NT2/D1 (cell line): Measurements from ENCODE around the gene VMP1.

Experiments
- YY1 ChIP-seq: IDR thresholded peaks from 2 replicates; pipeline ENCODE4 v1.6.1; 2011; ENCODE audit not compliant: insufficient read length, insufficient read depth
- ZNF274 ChIP-seq: IDR thresholded peaks from 2 replicates; pipeline ENCODE4 v1.6.1; 2011; ENCODE audit warnings: mild to moderate bottlenecking, low read depth, low read length

DNA sequence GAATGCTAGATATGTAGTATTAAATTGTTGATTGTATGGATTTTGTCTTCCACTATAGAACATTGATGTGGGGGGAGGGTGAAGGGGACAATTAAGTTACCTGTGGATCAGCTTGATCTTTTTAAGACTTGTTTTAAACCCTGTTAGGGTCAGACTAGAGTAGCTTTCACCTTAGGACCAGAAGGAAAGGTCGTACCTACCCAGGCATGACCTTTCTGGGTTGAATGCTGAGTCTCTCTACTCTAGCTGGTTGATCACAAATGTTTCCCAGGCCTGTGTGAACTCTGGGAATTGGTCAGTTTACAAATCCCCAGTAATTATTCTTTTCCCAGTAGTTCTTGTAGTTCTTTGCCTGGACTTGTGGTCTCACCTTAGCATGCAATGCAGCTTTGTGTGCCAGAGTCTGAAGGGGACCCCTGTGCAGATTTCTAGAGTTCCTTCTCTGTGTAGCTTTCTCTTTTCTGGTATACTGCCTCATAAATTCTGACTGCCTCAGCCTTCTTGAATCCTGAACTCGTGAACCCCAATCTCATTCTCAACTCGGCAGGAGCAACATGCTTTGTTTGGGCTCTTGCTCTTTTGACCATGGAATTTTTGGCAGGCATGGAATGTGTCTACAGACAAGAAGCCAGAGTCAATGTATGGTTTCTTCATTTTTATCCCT lies 54.1 kb downstream of the VMP1 start:
- TF ChIP-seq YY1 (no peak), ZNF274 (no peak)
